MV-4-11 (cell line): ENCODE results near the gene SRSF2.
"Not testable (repeated sequence)": the region's sequence is repeated elsewhere in the genome, so short reads cannot be mapped to it uniquely, and the experiment has no call there.

Source experiments
- DNase-seq: peaks from one replicate; lab custom pipeline; 2025; lab: John Stamatoyannopoulos, UW

Gene SRSF2

GRCh38 chr17:76738468-76738850 lies 1.3 kb upstream of the SRSF2 start:
- DNase-seq, result no peak

- peak; percentile 90 for DNase-seq
These were observed 741 bp upstream of the SRSF2 start, which contains the start of gene MFSD11 for GRCh38 chr17:76737676-76738467. TSS of gene MFSD11 (plus strand) at chr17:76738119. CDS start at chr17:76738353, 234 bp downstream.

- DNase-seq, result peak; percentile 31
These were observed 616 bp downstream of the SRSF2 start for GRCh38 chr17:76736349-76737081.

GRCh38 chr17:76735586-76736348 lies 1.4 kb downstream of the SRSF2 start:
- DNase-seq, result no peak

GRCh38 chr17:76735006-76735405 lies 2.1 kb downstream of the SRSF2 start:
- DNase-seq, result peak; percentile 35

GRCh38 chr17:76734080-76734840 lies 2.9 kb downstream of the SRSF2 start:
- DNase-seq, result peak; percentile 46

- no peak for DNase-seq
These were observed 3.5 kb downstream of the SRSF2 start for GRCh38 chr17:76733618-76733957.

GRCh38 chr17:76732734-76733617 lies 4.2 kb downstream of the SRSF2 start:
- DNase-seq, result no peak

- not testable (repeated sequence) for DNase-seq
These were observed 5.1 kb downstream of the SRSF2 start for GRCh38 chr17:76731800-76732733.

- peak; percentile 26 for DNase-seq
These were observed 9.2 kb downstream of the SRSF2 start for GRCh38 chr17:76727745-76728456.

- DNase-seq, result peak; percentile 64
These were observed 10.1 kb downstream of the SRSF2 start, which contains the start of gene METTL23 for GRCh38 chr17:76726776-76727718. TSS of gene METTL23 (plus strand) at chr17:76726839. CDS start at chr17:76729711, 2,872 bp downstream.

GRCh38 chr17:76726231-76726775 lies 10.8 kb downstream of the SRSF2 start, which contains the start of gene JMJD6:
TSS of gene JMJD6 (minus strand) at chr17:76726606. CDS start at chr17:76726475, 131 bp downstream.
- DNase-seq, result peak; percentile 95

GRCh38 chr17:76725580-76726230 lies 11.4 kb downstream of the SRSF2 start:
- DNase-seq, result peak; percentile 47

GRCh38 chr17:76723812-76724211 lies 13.3 kb downstream of the SRSF2 start:
- no peak for DNase-seq

- not testable (repeated sequence) for DNase-seq
These were observed 14.2 kb downstream of the SRSF2 start for GRCh38 chr17:76722977-76723376.

GRCh38 chr17:76722279-76722678 lies 14.9 kb downstream of the SRSF2 start:
- no peak for DNase-seq

- DNase-seq, result no peak
These were observed 15.7 kb downstream of the SRSF2 start for GRCh38 chr17:76721463-76721862.
